Chondrocyte (in vitro differentiated cells): Measurements from ENCODE around the gene KAZN. TPM values are rescaled to one million over a fixed set of nuclear protein-coding genes. Genes with fewer than 3 reads are reported as not detected.

Experiments
- DNase-seq: peaks from one replicate; pipeline ENCODE4 v3.0.0; 2021; ENCODE audit warnings: mixed read lengths, low spot score
- H3K27ac Mint-ChIP-seq: one replicate; pipeline ENCODE4 v1.8.0; 2021; ENCODE audit warnings: mild to moderate bottlenecking, moderate library complexity, mixed read lengths; ENCODE audit not compliant: unreplicated experiment
- H3K27me3 Mint-ChIP-seq: 2 replicates; pipeline ENCODE4 v1.8.0; 2021; ENCODE audit warnings: low read depth, mixed read lengths
- H3K36me3 Mint-ChIP-seq: 2 replicates; pipeline ENCODE4 v1.8.0; 2021; ENCODE audit warnings: low read depth, mixed read lengths
- H3K4me1 Mint-ChIP-seq: 2 replicates; pipeline ENCODE4 v1.8.0; 2021; ENCODE audit warnings: low read depth, mild to moderate bottlenecking, mixed read lengths
- H3K4me3 Mint-ChIP-seq: one replicate; pipeline ENCODE4 v1.8.0; 2021; ENCODE audit warnings: mild to moderate bottlenecking, moderate library complexity, mixed read lengths; ENCODE audit not compliant: unreplicated experiment
- H3K9me3 Mint-ChIP-seq: 2 replicates; pipeline ENCODE4 v1.8.0; 2021; ENCODE audit warnings: low read depth, mixed read lengths
- total RNA-seq: library from RNA; stranded (reverse); gene quantifications from 3 replicates; pipeline ENCODE4 v1.2.1, GENCODE V29; 2021
- TF ChIP-seq, protein P1 (sequence below): fragments of 200-600 bp; sonication (generic); IDR thresholded peaks from 2 replicates; pipeline ENCODE4 v1.5.0; 2021; ENCODE audit warnings: antibody characterized with exemption, mild to moderate bottlenecking, moderate library complexity

The KAZN gene
- total RNA-seq, 1 donor from 2014 or later, result 29.6 TPM

DNA sequence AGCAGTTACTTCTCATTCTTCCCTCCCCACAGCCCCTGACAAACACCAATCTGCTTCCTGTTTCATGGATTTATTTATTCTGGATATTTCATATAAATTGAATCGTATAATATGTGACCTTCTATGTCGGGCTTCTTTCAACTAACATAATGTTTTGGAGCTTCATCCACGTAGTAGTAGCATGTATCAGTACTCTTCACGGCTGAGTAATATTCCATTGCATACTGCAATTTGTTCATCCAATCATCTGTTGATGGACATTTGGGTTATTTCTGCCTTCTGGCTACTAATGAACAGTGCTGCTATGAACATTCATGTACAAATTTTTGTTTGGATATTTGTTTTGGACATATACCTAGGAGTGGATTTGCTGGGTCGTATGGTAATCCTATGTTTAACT is 1.9 kb upstream of the KAZN start:
- TF ChIP-seq, protein P1, sequence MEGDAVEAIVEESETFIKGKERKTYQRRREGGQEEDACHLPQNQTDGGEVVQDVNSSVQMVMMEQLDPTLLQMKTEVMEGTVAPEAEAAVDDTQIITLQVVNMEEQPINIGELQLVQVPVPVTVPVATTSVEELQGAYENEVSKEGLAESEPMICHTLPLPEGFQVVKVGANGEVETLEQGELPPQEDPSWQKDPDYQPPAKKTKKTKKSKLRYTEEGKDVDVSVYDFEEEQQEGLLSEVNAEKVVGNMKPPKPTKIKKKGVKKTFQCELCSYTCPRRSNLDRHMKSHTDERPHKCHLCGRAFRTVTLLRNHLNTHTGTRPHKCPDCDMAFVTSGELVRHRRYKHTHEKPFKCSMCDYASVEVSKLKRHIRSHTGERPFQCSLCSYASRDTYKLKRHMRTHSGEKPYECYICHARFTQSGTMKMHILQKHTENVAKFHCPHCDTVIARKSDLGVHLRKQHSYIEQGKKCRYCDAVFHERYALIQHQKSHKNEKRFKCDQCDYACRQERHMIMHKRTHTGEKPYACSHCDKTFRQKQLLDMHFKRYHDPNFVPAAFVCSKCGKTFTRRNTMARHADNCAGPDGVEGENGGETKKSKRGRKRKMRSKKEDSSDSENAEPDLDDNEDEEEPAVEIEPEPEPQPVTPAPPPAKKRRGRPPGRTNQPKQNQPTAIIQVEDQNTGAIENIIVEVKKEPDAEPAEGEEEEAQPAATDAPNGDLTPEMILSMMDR, result no peak
- H3K4me3 Mint-ChIP-seq, result no peak overlapping the region
- peaks cover 51% of the 10 kb centered on the region for H3K27me3 Mint-ChIP-seq
- no peak overlapping the region for H3K27ac Mint-ChIP-seq
- H3K4me1 Mint-ChIP-seq, result peaks cover 13% of the 10 kb centered on the region
- DNase-seq, result no peak
- H3K36me3 Mint-ChIP-seq, result no peaks in the 10 kb centered on the region
- H3K9me3 Mint-ChIP-seq, result no peaks in the 10 kb centered on the region

DNA sequence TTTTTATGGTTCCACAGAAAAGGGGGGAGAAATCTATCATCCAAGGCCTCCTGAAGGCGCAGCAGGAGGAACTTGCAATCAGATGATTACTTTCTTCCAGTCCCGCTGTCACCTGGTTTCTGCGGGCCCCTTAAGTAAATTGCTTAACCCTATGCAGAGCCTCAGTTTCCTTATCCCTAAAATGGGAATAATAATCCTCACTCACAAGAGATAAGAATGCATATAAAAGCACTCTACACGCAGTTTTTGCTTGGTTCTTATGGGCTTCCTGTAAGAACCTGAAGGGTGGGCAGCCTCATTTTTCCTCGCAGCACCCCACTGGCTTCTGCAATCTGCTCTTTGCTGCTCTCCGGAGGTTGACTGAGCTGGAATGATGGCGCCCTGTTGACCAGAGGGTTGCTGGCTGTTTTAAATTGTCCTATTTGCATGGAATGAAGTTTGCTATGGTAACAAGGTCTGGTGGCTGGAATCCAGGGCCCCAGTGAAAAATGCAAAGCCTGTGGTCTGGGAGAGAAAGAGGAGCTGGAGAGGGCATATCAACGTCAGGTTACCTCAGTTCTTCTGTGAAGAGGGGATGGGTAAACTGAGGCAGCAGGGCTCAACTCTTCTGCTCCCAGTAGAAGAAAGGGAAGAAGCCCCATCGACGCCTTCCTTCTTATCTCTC is 1.0 kb upstream of the KAZN start:
- H3K4me1 Mint-ChIP-seq, result peaks cover 18% of the 10 kb centered on the region
- TF ChIP-seq, protein P1, result no peak
- peaks cover 56% of the 10 kb centered on the region for H3K27me3 Mint-ChIP-seq
- H3K36me3 Mint-ChIP-seq, result no peaks in the 10 kb centered on the region
- DNase-seq, result no peak
- no peaks in the 10 kb centered on the region for H3K9me3 Mint-ChIP-seq
- H3K27ac Mint-ChIP-seq, result no peak overlapping the region
- H3K4me3 Mint-ChIP-seq, result no peak overlapping the region

DNA sequence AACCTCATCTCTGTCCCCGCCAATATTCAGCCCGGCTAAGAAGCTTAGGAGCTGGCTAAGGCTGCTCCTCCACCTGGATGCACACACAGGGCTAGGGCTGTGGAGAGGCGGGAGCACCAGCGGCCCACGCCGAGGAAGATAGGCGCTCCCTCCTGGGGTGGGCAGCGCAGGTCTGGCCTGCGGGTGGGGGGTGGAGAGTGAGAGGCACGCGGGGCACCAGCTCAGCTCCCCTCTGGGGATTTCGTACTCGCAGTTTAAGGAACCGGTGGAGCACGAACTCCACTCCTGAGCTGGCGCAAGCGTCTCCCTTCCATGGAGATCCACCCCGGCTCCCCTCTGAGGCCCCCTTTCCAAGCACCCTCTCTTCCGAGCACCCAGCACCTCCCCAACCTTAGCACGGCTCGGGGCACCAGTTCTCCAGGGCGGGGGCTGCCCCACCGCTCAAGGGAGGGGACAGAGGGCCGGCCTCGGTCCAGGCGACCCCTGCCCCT is 433 bp upstream of the KAZN start:
- Mint-ChIP-seq H3K9me3 (no peaks in the 10 kb centered on the region), H3K36me3 (no peaks in the 10 kb centered on the region), H3K4me1 (peaks cover 18% of the 10 kb centered on the region), H3K27me3 (peaks cover 57% of the 10 kb centered on the region), H3K4me3 (peak overlapping the region; percentile 46), H3K27ac (no peak overlapping the region)
- TF ChIP-seq, protein P1, result no peak
- DNase-seq, result no peak

DNA sequence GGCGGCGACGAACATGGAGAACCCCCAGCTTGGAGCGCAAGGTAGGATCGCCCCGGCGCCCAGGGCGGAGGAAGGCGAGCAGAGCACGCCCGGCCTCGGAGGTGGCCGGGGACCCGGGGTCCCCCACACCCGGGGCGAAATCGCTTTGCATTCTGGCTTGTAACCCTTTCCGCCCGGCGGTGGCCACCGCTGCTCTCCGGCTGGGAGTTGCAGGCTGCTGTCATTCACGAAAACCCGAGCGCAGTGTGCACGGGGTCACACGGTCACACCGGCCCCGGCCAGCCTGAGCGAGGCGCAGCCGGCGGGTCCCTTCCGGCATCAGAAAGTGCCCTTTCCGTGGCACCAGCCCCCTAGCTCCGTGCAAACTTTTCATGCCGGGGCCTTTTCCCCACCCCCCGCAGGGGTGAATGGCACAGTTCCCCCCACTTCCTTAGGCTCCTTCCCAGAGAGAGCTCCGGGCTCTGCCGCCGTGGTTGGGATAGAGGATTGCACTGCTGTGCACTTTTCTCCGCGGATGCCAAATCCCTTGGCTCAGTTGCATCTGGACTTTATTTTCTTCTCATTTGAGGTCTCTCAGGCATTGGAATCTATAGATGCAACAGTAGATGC is 802 bp downstream of the KAZN start:
- TF ChIP-seq, protein P1, result peak; percentile 9
- H3K27me3 Mint-ChIP-seq, result peaks cover 58% of the 10 kb centered on the region
- no peak overlapping the region for H3K27ac Mint-ChIP-seq
- H3K4me3 Mint-ChIP-seq, result peak overlapping the region; percentile 56
- no peak for DNase-seq
- no peaks in the 10 kb centered on the region for H3K9me3 Mint-ChIP-seq
- no peaks in the 10 kb centered on the region for H3K36me3 Mint-ChIP-seq
- peaks cover 18% of the 10 kb centered on the region for H3K4me1 Mint-ChIP-seq

DNA sequence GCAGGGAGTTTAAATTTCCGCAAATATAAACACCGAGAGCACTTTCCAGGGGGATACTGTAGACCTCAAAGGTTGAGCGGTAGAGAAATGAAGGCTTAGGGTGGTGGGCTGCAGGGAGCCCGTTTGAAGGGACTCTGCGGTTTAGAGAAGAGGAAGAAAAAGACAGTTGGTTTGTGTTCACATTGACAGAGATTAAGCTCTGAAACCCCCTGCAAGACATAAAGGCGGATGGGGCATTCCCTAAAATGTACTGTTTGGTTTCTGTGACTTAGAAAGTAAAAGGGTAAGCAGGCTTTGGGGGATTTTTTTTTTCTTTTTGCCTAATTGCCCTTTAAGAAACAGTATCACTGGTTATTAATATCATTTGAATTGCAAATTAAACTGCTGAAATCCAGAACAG is 1.3 kb downstream of the KAZN start:
- Mint-ChIP-seq H3K4me3 (no peak overlapping the region), H3K27me3 (peaks cover 58% of the 10 kb centered on the region), H3K4me1 (peaks cover 18% of the 10 kb centered on the region), H3K27ac (no peak overlapping the region), H3K9me3 (no peaks in the 10 kb centered on the region), H3K36me3 (no peaks in the 10 kb centered on the region)
- DNase-seq, result no peak
- TF ChIP-seq, protein P1, result no peak
